Gastrocnemius medialis (tissue), 4 donors: ENCODE measurements around the gene CHRNB4.

Experiments used
- POLR2A ChIP-seq, 2 donors: fragments of 450-650 bp; IDR thresholded peaks; one replicate each; pipeline ENCODE4 v1.6.1; 2017; ENCODE audit warnings: antibody characterized with exemption in 2 of 2, mild to moderate bottlenecking in 2 of 2, moderate library complexity in 2 of 2
- TF ChIP-seq, protein P1 (sequence below), 5 experiments: fragments of 450-650 bp in 3 of 5; fragments of 200-600 bp in 2 of 5; sonication (generic) in 2 of 5; IDR thresholded peaks in 4 of 5; conservative IDR thresholded peaks in 1 of 5; 1 replicate in 4 of 5; 2 replicates in 1 of 5; pipeline ENCODE4 v1.5.1; 2016 to 2019; ENCODE audit warnings: antibody characterized with exemption in 5 of 5, mild to moderate bottlenecking in 3 of 5, moderate library complexity in 3 of 5

DNA sequence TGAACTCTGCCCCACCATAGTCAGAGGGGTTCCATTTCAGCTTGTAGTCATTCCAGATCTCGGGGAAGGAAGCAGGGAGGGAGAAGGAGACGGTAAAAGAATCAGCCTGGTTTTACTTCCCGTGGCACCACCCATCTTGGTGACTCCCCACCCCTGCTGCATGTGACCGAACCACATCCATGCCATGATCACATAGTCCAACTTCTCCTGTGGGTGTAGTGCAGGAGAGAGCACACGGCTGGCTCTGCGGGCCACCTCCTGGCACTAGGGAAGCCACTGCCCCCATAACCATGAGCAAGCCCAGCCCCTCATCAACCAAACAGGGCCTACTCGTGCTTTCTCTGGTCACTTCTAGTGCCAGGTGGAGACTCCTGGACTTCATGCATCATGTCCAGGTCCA lies 23.9 kb downstream of the CHRNB4 start:
- TF ChIP-seq, protein P1, sequence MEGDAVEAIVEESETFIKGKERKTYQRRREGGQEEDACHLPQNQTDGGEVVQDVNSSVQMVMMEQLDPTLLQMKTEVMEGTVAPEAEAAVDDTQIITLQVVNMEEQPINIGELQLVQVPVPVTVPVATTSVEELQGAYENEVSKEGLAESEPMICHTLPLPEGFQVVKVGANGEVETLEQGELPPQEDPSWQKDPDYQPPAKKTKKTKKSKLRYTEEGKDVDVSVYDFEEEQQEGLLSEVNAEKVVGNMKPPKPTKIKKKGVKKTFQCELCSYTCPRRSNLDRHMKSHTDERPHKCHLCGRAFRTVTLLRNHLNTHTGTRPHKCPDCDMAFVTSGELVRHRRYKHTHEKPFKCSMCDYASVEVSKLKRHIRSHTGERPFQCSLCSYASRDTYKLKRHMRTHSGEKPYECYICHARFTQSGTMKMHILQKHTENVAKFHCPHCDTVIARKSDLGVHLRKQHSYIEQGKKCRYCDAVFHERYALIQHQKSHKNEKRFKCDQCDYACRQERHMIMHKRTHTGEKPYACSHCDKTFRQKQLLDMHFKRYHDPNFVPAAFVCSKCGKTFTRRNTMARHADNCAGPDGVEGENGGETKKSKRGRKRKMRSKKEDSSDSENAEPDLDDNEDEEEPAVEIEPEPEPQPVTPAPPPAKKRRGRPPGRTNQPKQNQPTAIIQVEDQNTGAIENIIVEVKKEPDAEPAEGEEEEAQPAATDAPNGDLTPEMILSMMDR (IDR thresholded peaks at IDR 0.05 in 4 of 5, conservative IDR thresholded peaks at IDR 0.05 in 1 of 5): no peak
- TF ChIP-seq POLR2A (IDR thresholded peaks at IDR 0.05): no peak
